B cell (primary cell): ENCODE results near the gene NR1D1.

Experiments used
- EZH2 ChIP-seq: IDR thresholded peaks from 2 replicates; pipeline ENCODE4 v1.6.1; 2012; ENCODE audit warnings: borderline replicate concordance, low read depth, mild to moderate bottlenecking, moderate library complexity, low read length; ENCODE audit not compliant: insufficient read depth, poor library complexity, severe bottlenecking
- TF ChIP-seq, protein P1 (sequence below): fragments of 200-600 bp; IDR thresholded peaks from one replicate; pipeline ENCODE4 v1.8.0; 2022; ENCODE audit warnings: antibody characterized with exemption, mild to moderate bottlenecking

DNA sequence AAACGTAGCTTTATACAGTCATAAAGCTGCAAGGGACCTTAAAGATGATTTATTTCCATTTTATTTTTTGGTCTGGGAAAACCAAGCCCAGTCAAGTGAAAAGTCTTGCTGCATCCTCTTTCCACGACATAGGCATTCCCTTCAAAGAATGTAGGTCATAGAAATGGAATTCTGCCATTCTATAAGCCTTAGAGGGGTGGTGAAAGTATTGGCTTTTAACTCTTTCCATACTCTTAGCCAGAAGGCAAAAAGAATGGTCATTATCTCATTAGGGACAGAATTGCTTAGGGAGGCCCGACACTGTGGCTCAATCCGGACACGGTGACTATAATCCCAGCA lies 13.5 kb upstream of the NR1D1 start:
- TF ChIP-seq, protein P1, sequence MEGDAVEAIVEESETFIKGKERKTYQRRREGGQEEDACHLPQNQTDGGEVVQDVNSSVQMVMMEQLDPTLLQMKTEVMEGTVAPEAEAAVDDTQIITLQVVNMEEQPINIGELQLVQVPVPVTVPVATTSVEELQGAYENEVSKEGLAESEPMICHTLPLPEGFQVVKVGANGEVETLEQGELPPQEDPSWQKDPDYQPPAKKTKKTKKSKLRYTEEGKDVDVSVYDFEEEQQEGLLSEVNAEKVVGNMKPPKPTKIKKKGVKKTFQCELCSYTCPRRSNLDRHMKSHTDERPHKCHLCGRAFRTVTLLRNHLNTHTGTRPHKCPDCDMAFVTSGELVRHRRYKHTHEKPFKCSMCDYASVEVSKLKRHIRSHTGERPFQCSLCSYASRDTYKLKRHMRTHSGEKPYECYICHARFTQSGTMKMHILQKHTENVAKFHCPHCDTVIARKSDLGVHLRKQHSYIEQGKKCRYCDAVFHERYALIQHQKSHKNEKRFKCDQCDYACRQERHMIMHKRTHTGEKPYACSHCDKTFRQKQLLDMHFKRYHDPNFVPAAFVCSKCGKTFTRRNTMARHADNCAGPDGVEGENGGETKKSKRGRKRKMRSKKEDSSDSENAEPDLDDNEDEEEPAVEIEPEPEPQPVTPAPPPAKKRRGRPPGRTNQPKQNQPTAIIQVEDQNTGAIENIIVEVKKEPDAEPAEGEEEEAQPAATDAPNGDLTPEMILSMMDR, result no peak
- no peak for TF ChIP-seq EZH2
